Right cardiac atrium (tissue), 5 donors: ENCODE data around the gene CCDC92. TPM values are rescaled to one million over a fixed set of nuclear protein-coding genes. Genes with fewer than 3 reads are reported as not detected.
"Not testable (repeated sequence)": the region's sequence is repeated elsewhere in the genome, so short reads cannot be mapped to it uniquely, and the experiment has no call there.

Source experiments
- ATAC-seq, 2 donors: fragments of 200-7000 bp; cut with Tn5 transposase; one replicate each; pipeline versions ENCODE4 v1.8.0 to v1.9.1; 2020; ENCODE audit warnings: moderate library complexity in 2 of 2, mild to moderate bottlenecking in 1 of 2
- DNase-seq, 3 donors: peaks; one replicate each; pipeline ENCODE4 v3.0.0-alpha.2; 2020
- H3K27ac ChIP-seq: one replicate; pipeline ENCODE4 v1.5.1; 2013; ENCODE audit warnings: mild to moderate bottlenecking, low read length, control low read depth, moderate library complexity
- H3K27me3 ChIP-seq: one replicate; pipeline ENCODE4 v1.6.1; 2013; ENCODE audit not compliant: control insufficient read depth, insufficient read depth
- H3K4me1 ChIP-seq: one replicate; pipeline ENCODE4 v1.6.1; 2013; ENCODE audit warnings: low read length; ENCODE audit not compliant: control insufficient read depth, insufficient read depth
- H3K4me3 ChIP-seq: one replicate; pipeline ENCODE4 v1.5.1; 2013; ENCODE audit warnings: low read length, control low read depth
- H3K9me3 ChIP-seq: one replicate; pipeline ENCODE4 v1.6.1; 2013; ENCODE audit warnings: low read length; ENCODE audit not compliant: control insufficient read depth
- WGBS: extraction: QIAGEN DNeasy Blood & Tissue Kit; methylation state at CpG from one replicate; pipeline ENCODE4 v1.1.7; 2013; 5-methylcytosine and 5-hydroxymethylcytosine counted together
- intact Hi-C, 4 donors: fragments of 100-400 bp; cut with DNase I; formaldehyde crosslinking; loops; one replicate each; pipeline versions ENCODE4 v1.11.0 to v1.14.0; 2022 to 2023
- polyA plus RNA-seq: library from polyadenylated mRNA; stranded (reverse); fragments of 200-250 nt; gene quantifications from one replicate; pipeline ENCODE4 v1.2.3, GENCODE V29; 2013
- total RNA-seq, 4 donors: library from RNA; stranded (reverse); fragmentation: NEBNext Ultra II Directional; extraction: Animal tissue kit (Norgen Biotek cat#: 25700); gene quantifications; one replicate each; pipeline ENCODE4 v1.2.1, GENCODE V29; 2021
- donor health status: healthy with polysubstance abuse.
- donor health status: DM: no; HTN: yes; CAD: no.
- donor health status: DM: no; HTN: no; CAD: no.
- donor health status: DM: no; HTN: yes; CAD: no; lungs with severe emphysema.
- donor health status: DM: yes; HTN: yes; CAD: no.

Gene CCDC92
- total and polyA plus RNA-seq, 5 donors, result 47.5 to 80.0 (median 53.0) TPM

- ATAC-seq, result no peak
- intact Hi-C loops, result no loop called here
- peaks cover 23% of the 10 kb centered on the region for H3K4me1 ChIP-seq
- H3K27ac ChIP-seq, result no peak overlapping the region
- DNase-seq, result no peak
- no peaks in the 10 kb centered on the region for H3K27me3 ChIP-seq
- no peak overlapping the region for H3K4me3 ChIP-seq
- 80% methylated on average over 19 of the region's 19 CpGs for WGBS
- no peaks in the 10 kb centered on the region for H3K9me3 ChIP-seq
Measured at GRCh38 chr12:123948796-123949769, 23.5 kb downstream of the CCDC92 start.

GRCh38 chr12:123948401-123948795 lies 24.2 kb downstream of the CCDC92 start:
- no peak overlapping the region for H3K27ac ChIP-seq
- no peak for DNase-seq
- 93% methylated on average over 11 of the region's 11 CpGs for WGBS
- no peak for ATAC-seq
- no peak overlapping the region for H3K4me3 ChIP-seq
- H3K27me3 ChIP-seq, result no peaks in the 10 kb centered on the region
- intact Hi-C loops, result no loop called here
- no peaks in the 10 kb centered on the region for H3K9me3 ChIP-seq
- H3K4me1 ChIP-seq, result peaks cover 23% of the 10 kb centered on the region

- peaks cover 23% of the 10 kb centered on the region for H3K4me1 ChIP-seq
- WGBS, result 86% methylated on average over 7 of the region's 7 CpGs
- H3K27ac ChIP-seq, intact Hi-C loops, H3K4me3 ChIP-seq, ATAC-seq, DNase-seq, H3K9me3 ChIP-seq, H3K27me3 ChIP-seq: not testable (repeated sequence)
Measured at GRCh38 chr12:123947531-123947930, 25.1 kb downstream of the CCDC92 start.

- intact Hi-C loops, DNase-seq, H3K9me3 ChIP-seq, H3K27ac ChIP-seq, H3K4me3 ChIP-seq, H3K27me3 ChIP-seq: not testable (repeated sequence)
- ATAC-seq, result peak; percentile 35 to 66
- peaks cover 23% of the 10 kb centered on the region for H3K4me1 ChIP-seq
- 91% methylated on average over 34 of the region's 35 CpGs for WGBS
Measured at GRCh38 chr12:123946516-123947505, 25.8 kb downstream of the CCDC92 start.

GRCh38 chr12:123946152-123946515 lies 26.5 kb downstream of the CCDC92 start:
- Histone ChIP-seq H3K4me3 (no peak overlapping the region), H3K4me1 (peaks cover 21% of the 10 kb centered on the region), H3K9me3 (no peaks in the 10 kb centered on the region), H3K27ac (no peak overlapping the region), H3K27me3 (no peaks in the 10 kb centered on the region)
- WGBS, result 79% methylated on average over 8 of the region's 8 CpGs
- ATAC-seq, result peak in 1 of 2 donors; percentile 9
- no peak for DNase-seq
- intact Hi-C loops, result no loop called here

GRCh38 chr12:123945287-123946151 lies 27.1 kb downstream of the CCDC92 start:
- intact Hi-C loops, result no loop called here
- WGBS, result 89% methylated on average over 25 of the region's 25 CpGs
- Histone ChIP-seq H3K27me3 (no peaks in the 10 kb centered on the region), H3K4me1 (peaks cover 16% of the 10 kb centered on the region), H3K4me3 (no peak overlapping the region), H3K9me3 (no peaks in the 10 kb centered on the region), H3K27ac (no peak overlapping the region)
- ATAC-seq (no peak), DNase-seq (no peak)

- no peak overlapping the region for H3K4me3 ChIP-seq
- no peak for DNase-seq
- intact Hi-C loops, result no loop called here
- no peaks in the 10 kb centered on the region for H3K9me3 ChIP-seq
- no peaks in the 10 kb centered on the region for H3K27me3 ChIP-seq
- no peak overlapping the region for H3K27ac ChIP-seq
- ATAC-seq, result no peak
- 83% methylated on average over 10 of the region's 10 CpGs for WGBS
- peaks cover 7% of the 10 kb centered on the region for H3K4me1 ChIP-seq
Measured at GRCh38 chr12:123944696-123945095, 27.9 kb downstream of the CCDC92 start.

- Histone ChIP-seq H3K4me1 (peaks cover 4% of the 10 kb centered on the region), H3K27me3 (no peaks in the 10 kb centered on the region), H3K9me3 (no peaks in the 10 kb centered on the region), H3K27ac (no peak overlapping the region), H3K4me3 (no peak overlapping the region)
- intact Hi-C loops, result no loop called here
- no peak for ATAC-seq
- DNase-seq, result no peak
- 77% methylated on average over 5 of the region's 5 CpGs for WGBS
Measured at GRCh38 chr12:123943816-123944215, 28.8 kb downstream of the CCDC92 start.

GRCh38 chr12:123942911-123943648 lies 29.6 kb downstream of the CCDC92 start:
- no peak for DNase-seq
- 85% methylated on average over 16 of the region's 16 CpGs for WGBS
- no peaks in the 10 kb centered on the region for H3K27me3 ChIP-seq
- H3K27ac ChIP-seq, result no peak overlapping the region
- no peaks in the 10 kb centered on the region for H3K9me3 ChIP-seq
- H3K4me3 ChIP-seq, result no peak overlapping the region
- intact Hi-C loops, result no loop called here
- H3K4me1 ChIP-seq, result peaks cover 2% of the 10 kb centered on the region
- ATAC-seq, result peak in 1 of 2 donors; percentile 31

- ATAC-seq (no peak), DNase-seq (no peak)
- Histone ChIP-seq H3K4me1 (no peaks in the 10 kb centered on the region), H3K27me3 (no peaks in the 10 kb centered on the region), H3K27ac (no peak overlapping the region), H3K9me3 (no peaks in the 10 kb centered on the region), H3K4me3 (no peak overlapping the region)
- 88% methylated on average over 10 of the region's 10 CpGs for WGBS
- intact Hi-C loops, result no loop called here
Measured at GRCh38 chr12:123942238-123942653, 30.4 kb downstream of the CCDC92 start.
